Measurements from ENCODE around the gene NSMCE4A. TPM values are rescaled to one million over a fixed set of nuclear protein-coding genes. Genes with fewer than 3 reads are reported as not detected.

NSMCE4A gene
- total and polyA plus RNA-seq, 2 donors (not counting 3 experiments of a cell fraction or from before 2014, with no cell fraction given), result 36.8 to 51.0 TPM

GRCh38 chr10:121928528-121928884 is 46.5 kb downstream of the NSMCE4A start:
- Histone ChIP-seq H4K20me1 (replicated peaks; ENCODE audit: control insufficient read depth, extremely low read depth, insufficient read depth, low read length) (no peaks in the 10 kb centered on the region), H3K9ac (replicated peaks; ENCODE audit: extremely low read depth, insufficient read depth, low read length) (peak overlapping the region; percentile 94), H3K79me2 (ENCODE audit: control insufficient read depth, insufficient read depth, low read length) (peaks cover 27% of the 10 kb centered on the region), H3K27ac (ENCODE audit: insufficient read depth, low read depth, low read length) (peak overlapping the region; percentile 91), H3K36me3 (ENCODE audit: control insufficient read depth in 2 of 2, extremely low read depth in 1 of 2, insufficient read depth in 2 of 2, low read length in 2 of 2) (no peaks in the 10 kb centered on the region), H3K4me2 (ENCODE audit: insufficient read depth, low read length) (peak overlapping the region; percentile 99), H3K9me1 (replicated peaks; ENCODE audit: control insufficient read depth, extremely low read depth, insufficient read depth, low read length) (no peaks in the 10 kb centered on the region), H3K4me3 (replicated peaks in 1 of 3; ENCODE audit: insufficient read depth in 1 of 3, low read depth in 1 of 3, low read length in 3 of 3) (peak overlapping the region; percentile 61 to 97 (median 72)), H3K9me3 (replicated peaks; ENCODE audit: control insufficient read depth, insufficient read depth, low read length) (no peaks in the 10 kb centered on the region), H3K4me1 (ENCODE audit: control insufficient read depth, extremely low read depth, insufficient read depth, low read length) (peaks cover 11% of the 10 kb centered on the region), H2AFZ (ENCODE audit: low read depth, low read length) (peak overlapping the region; percentile 87), H3K27me3 (ENCODE audit: control insufficient read depth in 2 of 2, insufficient read depth in 2 of 2, low read length in 2 of 2) (no peaks in the 10 kb centered on the region)
- dilution Hi-C loops (cut with MboI; ENCODE audit: extremely low pct_ligation_motif_present, low sequenced_read_pairs), result no loop called here
- FAIRE-seq (no peak), DNase-seq (ENCODE audit: low read depth, low spot score) (no peak)
- ChIA-PET CTCF (interaction anchor here (0.5 to 2.1 kb wide), 7 partner anchors 14 to 126 kb away, joined by 3 to 12 read pairs (median 6); no protein-coding TSS in a partner anchor), POLR2A (interaction anchor here (1.3 to 1.4 kb wide), 2 partner anchors 19 to 28 kb away, joined by 3 to 4 read pairs; no protein-coding TSS in a partner anchor)
- BruUV-seq (replicated peaks), result TSS peak; percentile 72
- TF ChIP-seq POLR2A (IDR thresholded peaks at IDR 0.05; ENCODE audit: low read depth, low read length) (no peak), POLR2AphosphoS5 (IDR thresholded peaks at IDR 0.05; ENCODE audit: insufficient read depth, low read depth, low read length) (no peak), MYC (IDR thresholded peaks at IDR 0.05; ENCODE audit: low read depth, low read length) (no peak), FOS (IDR thresholded peaks at IDR 0.05; ENCODE audit: borderline replicate concordance, insufficient read depth, low read length) (no peak), CTCF (IDR thresholded peaks at IDR 0.05; ENCODE audit: extremely low read depth in 1 of 2, insufficient read depth in 1 of 2, low read depth in 1 of 2, low read length in 2 of 2) (no peak), MAX (IDR thresholded peaks at IDR 0.05; ENCODE audit: insufficient read depth, insufficient read length) (no peak), JUN (IDR thresholded peaks at IDR 0.05; ENCODE audit: borderline replicate concordance, insufficient read depth, insufficient read length, low read depth) (no peak)
- intact Hi-C loops (cut with micrococcal nuclease), result loop anchor here (1.0 kb wide), 6 partner anchors 14 to 213 kb away; partner anchors contain the start of gene NSMCE4A

All from endothelial cell of umbilical vein (primary cell).